DND-41 (cell line): Measurements from ENCODE around the gene ZSCAN26.

ENCODE experiments used
- ATAC-seq: fragments of 200-7000 bp; cut with Tn5 transposase; 3 replicates; pipeline ENCODE4 v1.9.1; 2021; ENCODE audit warnings: low read depth; ENCODE audit not compliant: insufficient read depth
- DNase-seq: peaks from one replicate; pipeline ENCODE4 v3.0.0-alpha.2; 2020
- H2AFZ ChIP-seq: 2 replicates; pipeline ENCODE4 v1.6.0; 2012; ENCODE audit warnings: low read depth, low read length
- H3K27ac ChIP-seq: 2 replicates; pipeline ENCODE4 v1.5.1; 2012; ENCODE audit warnings: low read length, inconsistent platforms
- H3K27me3 ChIP-seq: fragments of 200-600 bp; sonication (generic); 2 replicates; pipeline ENCODE4 v1.6.0; 2012; ENCODE audit warnings: low read length, mild to moderate bottlenecking, inconsistent platforms; ENCODE audit not compliant: insufficient read depth, poor library complexity
- H3K36me3 ChIP-seq: 2 replicates; pipeline ENCODE4 v1.5.1; 2012; ENCODE audit warnings: low read length, inconsistent platforms; ENCODE audit not compliant: insufficient read depth
- H3K4me1 ChIP-seq: 2 replicates; pipeline ENCODE4 v1.5.1; 2012; ENCODE audit warnings: mild to moderate bottlenecking, low read length; ENCODE audit not compliant: insufficient read depth
- H3K4me2 ChIP-seq: 2 replicates; pipeline ENCODE4 v1.6.0; 2012; ENCODE audit warnings: mild to moderate bottlenecking, moderate library complexity, low read length, inconsistent platforms; ENCODE audit not compliant: insufficient read depth
- H3K4me3 ChIP-seq, 2 experiments: fragments of 200-600 bp in 1 of 2; shearing (Covaris generic) in 1 of 2; 2 replicates each; pipeline ENCODE4 v1.5.1; 2012 to 2016; ENCODE audit warnings: inconsistent platforms in 2 of 2, low read length in 2 of 2, mild to moderate bottlenecking in 2 of 2, low read depth in 1 of 2, moderate library complexity in 1 of 2
- H3K79me2 ChIP-seq: 2 replicates; pipeline ENCODE4 v1.6.0; 2012; ENCODE audit warnings: low read length, inconsistent platforms; ENCODE audit not compliant: insufficient read depth
- H3K9ac ChIP-seq: 2 replicates; pipeline ENCODE4 v1.6.0; 2012; ENCODE audit warnings: low read depth, mild to moderate bottlenecking, inconsistent platforms, low read length, moderate library complexity
- H3K9me3 ChIP-seq: 2 replicates; pipeline ENCODE4 v1.5.1; 2012; ENCODE audit warnings: low read length, moderate library complexity, mild to moderate bottlenecking, inconsistent platforms; ENCODE audit not compliant: insufficient read depth, severe bottlenecking
- H4K20me1 ChIP-seq: 2 replicates; pipeline ENCODE4 v1.6.0; 2012; ENCODE audit warnings: low read length; ENCODE audit not compliant: insufficient read depth
- EZH2 ChIP-seq: IDR thresholded peaks from 3 replicates; pipeline ENCODE4 v1.6.1; 2012; ENCODE audit warnings: borderline replicate concordance, low read depth, mild to moderate bottlenecking, moderate library complexity, low read length, inconsistent platforms; ENCODE audit not compliant: severe bottlenecking
- TF ChIP-seq, protein P1 (sequence below): IDR thresholded peaks from 2 replicates; pipeline ENCODE4 v1.5.1; 2012; ENCODE audit warnings: borderline replicate concordance, low read length, moderate library complexity, mild to moderate bottlenecking; ENCODE audit not compliant: poor library complexity, severe bottlenecking; ENCODE audit errors: extremely low read depth

ZSCAN26 gene

DNA sequence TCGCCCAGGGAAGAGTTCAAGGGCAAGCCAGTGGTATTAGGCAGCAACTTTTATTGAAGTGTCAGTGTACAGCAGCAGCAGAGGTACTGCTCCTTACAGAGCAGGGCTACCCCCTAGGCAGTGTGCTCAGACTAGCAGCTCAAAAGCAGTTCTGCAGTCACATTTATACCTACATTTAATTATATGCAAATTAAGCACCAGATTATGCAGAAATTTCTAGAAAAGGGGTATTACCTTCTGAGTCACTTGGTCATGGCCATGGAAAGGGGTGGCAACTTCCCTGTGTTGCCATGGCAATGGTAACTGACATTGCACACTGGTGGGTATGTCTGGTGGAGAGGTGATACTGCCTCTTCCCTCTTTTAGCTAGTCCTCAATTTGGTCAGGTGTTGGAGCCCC, 12.8 kb upstream of the ZSCAN26 start:
- no peak overlapping the region for H3K4me3 ChIP-seq
- no peaks in the 10 kb centered on the region for H4K20me1 ChIP-seq
- ATAC-seq = no peak
- H3K27me3 ChIP-seq = no peaks in the 10 kb centered on the region
- no peak overlapping the region for H2AFZ ChIP-seq
- no peak overlapping the region for H3K4me2 ChIP-seq
- H3K9ac ChIP-seq = no peak overlapping the region
- H3K27ac ChIP-seq = no peak overlapping the region
- H3K4me1 ChIP-seq = peaks cover 27% of the 10 kb centered on the region
- TF ChIP-seq, protein P1, sequence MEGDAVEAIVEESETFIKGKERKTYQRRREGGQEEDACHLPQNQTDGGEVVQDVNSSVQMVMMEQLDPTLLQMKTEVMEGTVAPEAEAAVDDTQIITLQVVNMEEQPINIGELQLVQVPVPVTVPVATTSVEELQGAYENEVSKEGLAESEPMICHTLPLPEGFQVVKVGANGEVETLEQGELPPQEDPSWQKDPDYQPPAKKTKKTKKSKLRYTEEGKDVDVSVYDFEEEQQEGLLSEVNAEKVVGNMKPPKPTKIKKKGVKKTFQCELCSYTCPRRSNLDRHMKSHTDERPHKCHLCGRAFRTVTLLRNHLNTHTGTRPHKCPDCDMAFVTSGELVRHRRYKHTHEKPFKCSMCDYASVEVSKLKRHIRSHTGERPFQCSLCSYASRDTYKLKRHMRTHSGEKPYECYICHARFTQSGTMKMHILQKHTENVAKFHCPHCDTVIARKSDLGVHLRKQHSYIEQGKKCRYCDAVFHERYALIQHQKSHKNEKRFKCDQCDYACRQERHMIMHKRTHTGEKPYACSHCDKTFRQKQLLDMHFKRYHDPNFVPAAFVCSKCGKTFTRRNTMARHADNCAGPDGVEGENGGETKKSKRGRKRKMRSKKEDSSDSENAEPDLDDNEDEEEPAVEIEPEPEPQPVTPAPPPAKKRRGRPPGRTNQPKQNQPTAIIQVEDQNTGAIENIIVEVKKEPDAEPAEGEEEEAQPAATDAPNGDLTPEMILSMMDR = no peak
- no peak for TF ChIP-seq EZH2
- DNase-seq = no peak
- peaks cover 22% of the 10 kb centered on the region for H3K79me2 ChIP-seq
- H3K9me3 ChIP-seq = no peaks in the 10 kb centered on the region
- peaks cover 5% of the 10 kb centered on the region for H3K36me3 ChIP-seq

DNA sequence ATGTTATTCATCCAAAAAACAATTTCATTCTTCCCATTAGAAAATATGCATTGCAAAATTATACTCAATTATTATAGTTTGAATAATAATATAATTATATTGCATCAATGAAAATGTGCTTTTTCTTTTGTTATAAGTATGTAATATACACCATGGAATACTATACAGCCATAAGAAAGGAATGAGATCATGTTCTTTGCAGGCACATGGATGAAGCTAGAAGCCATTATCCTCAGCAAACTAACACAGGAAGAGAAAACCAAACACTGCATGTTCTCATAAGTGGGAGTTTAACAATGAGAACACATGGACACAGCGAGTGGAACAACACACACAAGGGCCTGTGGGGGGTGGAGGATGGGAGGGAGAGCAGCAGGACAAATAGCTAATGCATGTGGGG, 9.9 kb upstream of the ZSCAN26 start:
- no peaks in the 10 kb centered on the region for H3K36me3 ChIP-seq
- ATAC-seq = no peak
- DNase-seq = no peak
- no peak overlapping the region for H2AFZ ChIP-seq
- H3K27me3 ChIP-seq = no peaks in the 10 kb centered on the region
- TF ChIP-seq EZH2 = no peak
- TF ChIP-seq, protein P1 = no peak
- H3K9me3 ChIP-seq = no peaks in the 10 kb centered on the region
- H3K4me1 ChIP-seq = peaks cover 11% of the 10 kb centered on the region
- H3K27ac ChIP-seq = no peak overlapping the region
- no peak overlapping the region for H3K4me2 ChIP-seq
- H3K4me3 ChIP-seq = no peak overlapping the region
- peaks cover 3% of the 10 kb centered on the region for H3K79me2 ChIP-seq
- no peaks in the 10 kb centered on the region for H4K20me1 ChIP-seq
- no peak overlapping the region for H3K9ac ChIP-seq

DNA sequence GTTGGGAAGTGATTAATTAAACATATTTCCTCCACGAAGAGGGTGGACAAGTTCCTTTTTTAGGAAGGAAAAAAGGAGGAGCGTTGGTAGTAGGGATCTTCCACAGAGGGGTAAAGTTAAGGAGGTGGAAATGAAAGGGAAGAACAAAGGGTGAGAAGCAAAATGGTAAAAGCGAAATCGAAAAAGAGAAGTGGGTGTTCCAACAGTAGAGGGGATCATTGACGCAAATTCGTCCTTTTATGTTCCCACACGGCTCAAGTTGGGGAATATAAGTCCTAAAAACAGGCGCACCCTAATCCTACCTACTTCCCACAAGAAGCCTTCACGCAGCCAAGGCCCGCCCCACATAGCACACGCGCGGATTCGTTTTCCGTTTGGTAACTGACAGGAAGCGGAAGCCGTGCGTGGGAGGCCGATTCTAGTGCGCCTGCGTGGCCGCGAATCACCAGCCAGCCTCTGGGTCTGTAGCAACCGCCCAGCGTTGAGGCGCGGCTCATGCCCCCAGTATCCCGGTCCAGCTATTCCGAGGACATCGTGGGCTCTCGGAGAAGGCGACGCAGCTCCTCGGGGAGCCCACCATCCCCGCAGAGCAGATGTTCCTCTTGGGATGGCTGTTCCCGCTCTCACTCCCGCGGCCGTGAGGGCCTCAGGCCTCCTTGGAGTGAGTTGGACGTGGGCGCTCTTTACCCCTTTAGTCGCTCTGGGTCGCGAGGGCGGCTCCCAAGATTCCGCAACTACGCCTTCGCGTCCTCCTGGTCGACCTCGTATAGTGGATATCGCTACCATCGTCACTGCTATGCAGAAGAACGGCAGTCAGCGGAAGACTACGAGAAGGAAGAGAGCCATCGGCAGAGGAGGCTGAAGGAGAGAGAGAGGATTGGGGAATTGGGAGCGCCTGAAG, 7.8 kb upstream of the ZSCAN26 start, which contains the start of gene NKAPL:
NKAPL (plus strand) TSS at position 421 of the 901 bp plus-strand sequence; CDS start at position 496, 75 bp downstream.
- no peaks in the 10 kb centered on the region for H3K79me2 ChIP-seq
- no peak within 1 kb of the TSS for H3K9ac ChIP-seq
- no peak within 1 kb of the TSS for H3K4me3 ChIP-seq
- no peaks in the 10 kb centered on the region for H3K9me3 ChIP-seq
- H3K27me3 ChIP-seq = no peaks in the 10 kb centered on the region
- TF ChIP-seq, protein P1 = no peak
- no peak for TF ChIP-seq EZH2
- H4K20me1 ChIP-seq = no peaks in the 10 kb centered on the region
- H3K4me2 ChIP-seq = no peak within 1 kb of the TSS
- no peak within 1 kb of the TSS for H2AFZ ChIP-seq
- DNase-seq (no peak), ATAC-seq (no peak)
- no peaks in the 10 kb centered on the region for H3K4me1 ChIP-seq
- H3K27ac ChIP-seq = no peak within 1 kb of the TSS
- H3K36me3 ChIP-seq = no peaks in the 10 kb centered on the region
